ENCODE measurements around the gene ATG4B.

DNA sequence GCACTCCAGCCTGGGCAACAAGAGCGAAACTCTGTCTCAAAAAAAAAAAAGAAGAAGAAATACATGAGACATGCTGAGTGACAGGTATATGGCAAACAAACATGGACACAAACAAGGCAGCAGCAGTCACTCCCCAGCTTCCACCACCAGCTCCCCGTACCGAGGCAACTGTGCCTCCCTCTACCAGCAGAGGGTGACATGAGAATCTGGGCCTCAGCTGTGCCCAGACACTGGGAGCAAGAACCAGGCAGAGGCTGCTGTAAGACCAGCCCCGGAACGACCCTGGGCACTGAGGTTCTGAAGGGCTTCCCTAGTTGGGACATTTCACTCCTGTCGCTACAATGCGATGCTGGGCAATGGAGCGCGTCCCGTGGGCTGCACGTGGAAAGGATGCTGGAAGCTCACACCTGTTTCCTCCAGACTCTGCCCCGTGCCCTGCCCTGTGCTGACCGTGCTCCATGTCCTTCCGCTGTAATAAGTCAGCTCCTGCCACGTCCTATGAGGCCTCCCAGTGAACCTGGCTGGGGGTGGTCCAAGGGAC is 41.8 kb upstream of the ATG4B start:
- TF ChIP-seq GATA3 (IDR thresholded peaks at IDR 0.05; ENCODE audit: low read depth, low read length): no peak
- no peak for TF ChIP-seq GATA2 (IDR thresholded peaks at IDR 0.05; ENCODE audit: low read depth, low read length)

All from SH-SY5Y (cell line).